HG03066 (cell line): ENCODE results near the gene RNU1-3.
"Not testable (repeated sequence)": the region's sequence is repeated elsewhere in the genome, so short reads cannot be mapped to it uniquely, and the experiment has no call there.

Experiments
- ATAC-seq: cut with Tn5 transposase; IDR thresholded peaks from one replicate; pipeline ENCODE4 v1.9.1; 2021; ENCODE audit warnings: low read depth; ENCODE audit not compliant: unreplicated experiment

The RNU1-3 gene

DNA sequence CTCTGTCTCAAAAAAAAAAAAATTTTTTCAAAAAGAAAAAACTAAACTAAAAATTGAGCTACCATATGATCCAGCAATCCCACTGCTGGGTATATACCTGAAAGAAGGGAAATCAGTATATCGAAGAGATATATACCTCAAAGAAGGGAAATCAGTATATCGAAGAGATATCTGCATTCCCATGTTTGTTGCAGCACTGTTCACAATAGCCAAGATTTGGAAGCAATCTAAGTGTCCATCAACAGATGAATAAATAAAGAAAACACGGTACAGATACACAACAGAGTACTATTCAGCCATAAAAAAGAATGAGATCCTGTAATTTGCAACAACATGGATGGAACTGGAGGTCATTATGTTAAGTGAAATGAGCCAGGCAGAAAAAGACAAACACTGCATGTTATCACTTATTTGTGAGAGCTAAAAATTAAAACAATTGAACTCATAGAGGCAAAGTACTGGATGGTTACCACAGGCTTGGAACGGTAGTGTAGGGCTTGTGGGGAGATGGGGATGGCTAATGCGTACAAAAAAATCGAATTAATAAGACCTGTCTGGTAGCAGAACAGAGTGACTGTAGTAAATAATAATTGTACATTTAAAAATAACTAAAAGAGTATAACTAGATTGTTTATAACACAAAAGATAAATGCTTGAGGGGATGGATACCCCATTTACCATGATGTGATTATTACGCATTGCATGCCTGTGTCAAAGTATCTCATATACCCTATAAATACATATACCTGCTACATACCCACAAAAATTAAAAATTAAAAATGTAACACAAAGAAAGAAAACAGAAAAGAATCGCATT is 25.4 kb downstream of the RNU1-3 start:
- not testable (repeated sequence) for ATAC-seq

DNA sequence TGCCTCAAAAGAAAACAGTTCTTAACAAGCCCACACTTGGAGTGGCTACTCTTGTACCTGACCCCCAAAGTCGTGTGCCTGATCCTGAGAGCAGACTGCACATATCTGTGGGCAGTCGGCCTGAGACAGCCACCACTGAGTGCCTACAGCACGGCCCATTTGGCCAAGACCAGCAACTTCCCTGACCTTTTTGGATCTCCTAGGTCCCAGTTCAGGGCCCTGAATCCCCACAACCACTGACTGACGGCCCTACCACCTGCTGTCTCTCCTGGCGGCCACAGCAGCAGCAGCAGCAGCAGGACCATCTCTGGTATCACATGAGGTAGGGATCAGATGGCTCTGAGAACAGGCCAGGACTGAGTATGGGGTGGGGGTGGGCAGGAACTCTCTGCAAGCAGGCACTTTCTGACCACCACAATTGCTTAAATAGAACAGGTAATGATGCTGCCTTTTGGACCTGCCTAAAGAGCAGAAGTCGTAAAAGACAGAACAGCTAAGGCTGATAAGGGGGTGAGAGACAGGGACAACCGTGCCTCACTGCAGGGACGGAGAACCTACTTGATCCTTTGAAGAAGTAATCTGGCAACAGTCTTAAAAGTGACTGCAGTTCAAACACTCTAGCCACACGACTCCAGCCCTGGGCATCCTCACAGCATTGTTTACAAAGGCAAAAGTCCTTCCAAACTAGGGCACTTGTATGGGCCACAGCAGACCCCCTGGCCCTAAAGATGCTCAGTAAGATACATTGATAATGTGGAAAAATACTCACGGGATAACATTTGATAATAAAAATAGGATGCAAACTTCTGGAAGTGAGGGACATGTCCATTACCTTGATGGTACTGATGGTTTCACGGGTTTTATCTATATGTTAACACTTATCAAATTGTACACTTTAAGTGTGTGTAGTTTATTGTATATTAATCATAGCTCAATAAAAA is 27.4 kb downstream of the RNU1-3 start:
- not testable (repeated sequence) for ATAC-seq

DNA sequence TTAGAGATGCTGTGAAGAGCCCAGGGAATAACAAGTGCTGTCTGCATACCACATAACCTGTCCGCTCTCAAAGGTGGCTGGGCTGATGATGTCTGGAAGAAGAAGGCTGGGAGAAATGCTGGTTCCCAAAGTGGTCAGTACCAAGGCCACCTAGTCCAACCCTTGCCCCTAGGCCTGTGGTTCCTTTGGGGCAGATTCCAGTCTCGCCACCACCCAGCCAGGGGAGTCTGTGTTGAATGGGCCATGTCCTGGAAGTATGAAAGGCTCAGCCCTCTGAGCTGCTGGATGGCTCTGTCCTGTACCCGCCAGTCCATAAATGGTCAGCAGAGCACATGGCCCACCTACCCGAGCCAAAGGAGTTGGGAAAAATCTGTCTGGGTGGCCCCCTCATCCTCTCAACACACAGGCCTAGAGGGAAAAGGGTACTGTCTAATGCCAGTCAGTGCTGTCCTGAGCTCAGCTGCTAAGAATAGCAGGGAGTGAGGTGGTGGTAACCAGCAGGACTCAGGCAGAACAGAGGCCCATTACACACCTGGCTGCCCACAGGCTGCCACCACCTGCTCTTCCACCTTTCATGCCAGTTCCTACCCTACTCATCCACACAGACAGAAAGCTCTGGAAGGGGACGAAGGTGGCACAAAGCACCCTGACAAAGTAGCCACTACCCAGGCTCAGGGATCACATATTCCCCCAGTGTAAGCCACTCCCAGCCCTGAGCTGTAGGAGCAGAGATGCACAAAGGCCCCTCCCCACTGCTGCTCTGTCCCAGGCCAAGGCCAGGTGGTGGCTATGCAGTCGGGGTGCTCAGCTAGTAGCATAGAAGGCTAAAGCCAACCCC is 28.6 kb downstream of the RNU1-3 start:
- not testable (repeated sequence) for ATAC-seq

DNA sequence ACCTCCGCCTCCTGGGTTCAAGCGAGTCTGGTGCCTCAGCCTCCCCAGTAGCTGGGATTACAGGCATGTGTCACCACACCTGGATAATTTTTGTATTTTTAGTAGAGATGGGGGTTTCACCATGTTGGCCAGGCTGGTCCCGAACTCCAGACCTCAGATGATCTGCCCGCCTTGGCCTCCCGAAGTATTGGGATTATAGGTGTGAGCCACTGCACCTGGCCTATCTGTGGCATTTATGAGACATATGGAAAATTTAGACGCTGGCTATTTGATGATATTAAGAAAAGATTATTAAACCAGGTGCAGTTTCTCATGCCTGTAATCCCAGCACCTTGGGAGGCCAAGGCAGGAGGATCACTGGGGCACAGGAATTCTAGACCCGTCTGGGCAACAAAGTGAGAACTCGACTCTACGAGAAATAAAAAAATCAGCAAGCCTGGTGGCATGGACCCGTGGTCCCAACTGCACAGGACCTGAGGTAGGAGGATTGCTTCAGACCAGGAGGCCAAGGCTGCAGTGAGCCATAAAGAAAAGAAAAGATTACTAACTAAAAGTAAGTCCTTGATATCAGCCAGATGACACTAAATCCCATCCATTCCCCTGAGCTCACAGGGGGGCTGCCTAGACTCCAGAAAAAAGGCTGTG is 30.1 kb downstream of the RNU1-3 start:
- not testable (repeated sequence) for ATAC-seq

DNA sequence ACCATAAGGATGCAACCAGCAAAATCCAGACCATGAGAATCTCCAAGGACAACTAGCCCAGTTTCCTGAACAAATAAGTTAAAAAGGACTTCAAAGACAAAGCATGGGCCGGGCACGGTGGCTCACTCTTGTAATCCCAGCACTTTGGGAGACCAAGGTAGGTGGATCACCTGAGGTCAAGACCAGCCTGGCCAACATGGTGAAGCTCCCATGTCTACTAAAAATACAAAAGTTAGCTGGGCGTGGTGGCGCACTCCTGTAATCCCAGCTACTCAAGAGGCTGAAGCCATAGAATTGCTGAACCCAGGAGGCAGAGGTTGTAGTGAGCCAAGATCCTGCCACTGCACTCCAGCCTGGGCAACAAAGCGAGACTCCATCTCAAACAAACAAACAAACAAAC is 30.8 kb downstream of the RNU1-3 start:
- not testable (repeated sequence) for ATAC-seq

DNA sequence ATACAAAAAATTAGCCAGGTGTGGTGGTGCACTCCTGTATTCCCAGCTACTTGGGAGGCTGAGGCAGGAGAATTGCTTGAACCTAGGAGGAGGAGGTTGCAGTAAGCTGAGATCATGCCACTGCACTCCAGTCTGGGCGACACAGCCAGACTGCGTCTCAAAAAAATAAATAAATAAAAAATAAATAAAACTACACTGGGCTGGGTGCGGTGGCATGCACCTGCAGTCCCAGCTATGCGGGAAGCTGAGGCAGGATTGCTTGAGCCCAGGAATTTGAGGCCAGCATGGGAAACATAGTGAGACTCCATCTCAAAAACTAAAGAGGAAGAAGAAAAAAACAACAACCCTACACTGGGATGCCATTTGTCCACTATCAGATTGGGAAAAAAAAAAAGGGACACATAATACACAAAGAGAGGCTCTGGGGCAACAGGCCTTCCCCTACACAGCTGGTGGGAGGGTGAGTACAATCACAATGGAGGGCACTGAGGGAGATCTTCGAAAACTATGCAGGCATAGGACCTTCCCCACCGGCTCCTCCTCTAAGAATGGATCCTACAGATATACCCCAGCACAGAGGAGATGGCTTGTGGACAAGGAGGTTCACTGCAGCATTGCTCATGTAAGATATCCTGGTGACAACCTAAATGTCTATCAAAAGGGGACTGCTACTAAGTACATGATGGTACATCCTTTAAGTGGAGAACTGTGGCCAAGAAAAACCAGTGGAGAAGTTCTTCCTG is 33.0 kb downstream of the RNU1-3 start:
- ATAC-seq = not testable (repeated sequence)

DNA sequence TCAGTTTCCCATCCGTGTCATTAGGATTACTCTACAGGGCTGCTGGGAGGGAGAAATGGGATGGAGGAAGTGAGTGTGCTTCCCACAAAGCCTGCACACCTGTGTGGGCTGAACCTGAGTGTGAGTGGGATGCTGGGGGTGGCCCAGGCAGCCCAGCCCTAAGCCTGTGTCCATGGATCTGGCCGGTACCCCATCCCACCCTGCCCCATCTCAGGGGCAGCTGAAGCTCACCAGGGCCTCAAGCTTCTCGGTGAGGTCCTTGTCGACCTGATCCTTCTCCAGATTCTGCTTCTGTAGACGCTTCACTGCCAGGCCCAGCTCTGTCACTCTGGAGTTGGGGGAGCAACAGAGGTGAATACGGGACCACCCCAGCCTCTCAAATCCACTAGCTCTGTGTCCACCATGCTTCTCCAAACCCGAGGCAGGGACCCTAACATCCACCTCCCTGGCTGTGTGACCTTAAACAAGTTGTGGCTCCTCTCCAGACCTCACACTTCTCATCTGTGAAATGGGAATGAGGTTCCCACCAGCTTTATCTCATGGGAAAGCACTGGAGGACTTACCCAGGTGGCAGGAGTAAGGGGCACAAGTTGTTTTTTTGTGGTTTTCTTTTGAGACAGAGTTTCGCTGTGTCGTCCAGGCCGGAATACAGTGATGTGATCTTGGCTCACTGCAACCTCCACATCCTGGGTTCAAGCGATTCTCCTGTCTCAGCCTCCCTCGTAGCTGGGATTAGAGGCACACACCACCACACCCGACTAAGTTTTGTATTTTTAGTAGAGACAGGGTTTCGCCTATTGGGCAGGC is 34.5 kb downstream of the RNU1-3 start:
- not testable (repeated sequence) for ATAC-seq

DNA sequence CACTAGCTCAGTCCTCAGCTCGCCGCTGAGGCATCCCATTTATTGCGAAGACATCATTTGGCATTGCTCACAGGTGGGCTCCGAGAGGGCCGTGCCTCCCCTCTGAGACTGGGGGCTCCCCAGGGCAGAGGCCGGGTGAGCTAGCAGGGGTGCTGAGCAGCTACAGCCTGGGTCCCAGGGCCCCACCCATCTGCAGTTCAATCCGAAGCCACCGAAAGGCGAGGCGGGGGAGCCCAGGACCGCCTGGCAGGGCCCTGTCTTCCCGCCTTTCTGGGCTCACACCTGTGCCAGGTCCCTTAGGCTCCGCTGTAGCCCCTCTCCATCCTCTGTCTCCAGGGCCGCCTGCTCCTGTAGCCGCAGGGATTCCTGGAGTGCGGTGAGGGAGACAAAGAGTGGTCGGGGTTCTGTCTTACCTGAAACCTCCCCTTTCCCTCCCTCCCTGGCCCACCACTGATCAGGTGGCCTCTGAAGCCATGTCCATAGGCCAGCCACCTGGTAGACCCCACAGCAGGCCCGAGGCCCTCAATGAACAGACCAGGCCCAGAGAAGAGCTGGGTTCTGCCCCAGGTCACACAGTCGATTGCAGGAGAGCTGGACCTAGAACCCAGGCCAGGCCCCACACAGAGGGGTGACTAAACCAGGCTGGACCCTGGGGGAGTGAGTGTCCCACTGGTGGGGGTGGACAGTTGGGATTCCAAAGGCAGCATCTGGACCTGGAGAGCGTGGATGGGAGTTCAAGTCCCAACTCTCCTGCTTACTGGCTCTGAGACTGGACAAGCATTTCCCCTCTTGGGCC is 35.3 kb downstream of the RNU1-3 start:
- ATAC-seq = no peak

DNA sequence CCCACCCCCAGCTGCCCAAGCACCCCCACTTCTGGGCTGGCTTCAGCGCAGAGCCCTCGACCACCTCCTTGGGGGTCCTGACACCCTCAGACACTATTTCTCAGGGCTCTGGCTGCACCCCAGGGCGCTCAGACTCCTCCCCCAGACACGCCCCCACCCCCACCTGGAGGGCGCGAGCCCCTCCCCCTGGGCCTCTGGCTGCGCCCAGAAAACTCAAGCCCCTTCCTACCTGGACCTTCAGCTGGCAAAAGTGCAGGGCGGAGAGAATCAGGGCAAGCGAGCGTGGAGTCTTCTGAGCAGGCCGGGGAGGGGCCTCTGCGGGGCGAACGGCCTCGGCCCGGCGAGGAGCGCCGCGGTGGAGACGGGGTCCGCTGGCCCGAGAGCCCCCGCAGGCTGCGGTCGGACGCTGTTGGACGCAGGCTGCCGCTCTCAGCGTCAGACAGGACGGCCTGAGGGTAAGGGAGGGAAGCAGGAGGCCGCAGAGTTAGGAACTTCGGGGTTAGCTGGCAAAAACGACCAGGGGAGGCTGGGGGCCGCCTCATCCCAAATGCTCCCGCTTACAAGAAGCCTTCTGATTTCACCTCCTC is 36.0 kb downstream of the RNU1-3 start:
- no peak for ATAC-seq

DNA sequence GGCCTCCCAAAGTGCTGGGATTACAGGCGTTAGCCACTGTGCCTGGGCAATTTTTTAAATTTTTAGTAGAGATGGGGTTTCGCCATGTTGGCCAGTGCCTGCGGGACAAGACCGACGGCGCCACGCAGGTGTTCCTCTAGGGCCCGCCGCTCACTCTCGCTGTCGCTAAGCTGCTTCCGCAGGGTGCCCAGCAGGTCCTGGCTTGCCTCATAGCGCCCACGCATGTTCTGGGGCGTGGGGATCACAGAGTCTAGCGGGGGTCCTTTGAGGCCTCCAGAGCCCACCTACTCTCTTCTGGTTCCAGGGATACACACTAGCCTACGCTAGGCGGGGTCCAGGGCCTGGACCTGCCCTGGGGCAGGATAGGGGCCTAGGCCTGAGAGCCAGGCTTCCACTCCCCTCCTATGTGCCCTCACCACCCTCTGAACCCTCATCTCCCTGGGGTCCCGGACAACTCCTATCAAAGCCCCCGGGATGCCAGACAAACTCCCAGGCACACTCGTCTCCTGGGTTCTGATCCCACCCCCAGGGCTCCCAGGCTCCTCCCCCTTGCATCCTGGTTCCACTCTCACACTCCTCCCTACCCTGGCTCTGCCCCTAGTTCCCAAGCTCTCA is 36.7 kb downstream of the RNU1-3 start:
- not testable (repeated sequence) for ATAC-seq

DNA sequence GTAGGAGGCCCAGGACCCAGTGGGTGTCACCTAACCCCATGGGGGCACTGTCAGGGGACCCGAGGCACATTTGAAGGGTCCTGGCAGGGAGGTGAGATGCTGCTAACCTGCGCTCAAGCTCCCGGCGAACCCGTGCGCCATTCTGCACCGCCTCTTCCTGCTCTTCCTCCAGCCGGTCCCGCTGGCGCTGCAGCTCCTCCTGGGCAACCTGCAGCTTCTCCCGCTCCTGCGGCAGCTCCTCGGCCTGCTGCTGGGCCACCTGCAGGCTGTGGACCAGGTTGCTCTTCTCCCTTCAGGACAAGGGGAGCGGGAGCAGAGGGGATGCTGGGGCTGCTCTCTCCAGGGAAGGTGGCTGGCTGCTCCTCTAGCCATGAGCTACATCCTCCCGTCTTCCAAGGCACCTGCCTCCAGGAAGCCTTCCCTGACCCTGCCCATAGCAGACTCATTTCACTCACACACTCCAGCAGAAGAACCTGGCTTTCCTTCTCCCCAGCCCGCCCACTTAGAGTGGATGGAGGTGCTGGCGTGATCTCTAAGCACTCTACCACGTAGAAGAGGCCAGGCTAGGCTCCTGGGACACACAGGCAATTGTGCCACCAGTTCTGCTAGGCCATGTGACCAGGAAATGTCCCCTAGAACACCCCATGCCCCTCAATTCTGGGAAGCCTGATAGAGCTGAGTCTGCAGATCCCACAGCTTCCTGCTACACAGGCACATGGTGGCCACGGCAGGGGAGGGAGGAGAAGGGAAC is 38.2 kb downstream of the RNU1-3 start:
- no peak for ATAC-seq

DNA sequence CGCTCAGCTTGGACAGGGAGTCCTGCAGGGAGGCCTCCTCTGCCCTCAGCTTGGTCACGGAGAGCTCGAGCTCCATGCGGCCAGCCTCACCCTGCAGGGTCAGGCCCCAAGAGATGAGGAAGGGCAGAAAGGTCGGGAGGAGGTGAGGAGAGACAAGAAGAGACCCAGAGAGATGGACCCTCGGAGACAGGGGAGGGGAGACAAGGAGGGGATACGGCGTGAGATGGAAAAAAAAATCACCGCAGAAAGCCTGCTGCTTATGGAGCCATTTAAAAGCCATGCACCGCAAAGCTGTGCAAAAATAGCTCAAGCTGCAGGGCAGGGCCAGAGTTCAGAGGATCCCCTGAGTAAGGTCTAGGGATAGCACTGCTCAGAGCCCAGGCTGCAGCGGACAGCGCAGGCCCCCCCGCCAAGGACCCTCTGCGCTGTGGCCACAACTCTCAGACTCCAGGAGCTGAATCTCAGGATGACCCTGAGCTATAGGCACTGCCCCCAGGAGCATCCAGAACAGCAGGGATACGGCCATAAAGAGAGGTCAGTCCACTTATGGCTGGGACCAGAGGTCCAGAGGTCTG is 40.3 kb downstream of the RNU1-3 start:
- not testable (repeated sequence) for ATAC-seq

DNA sequence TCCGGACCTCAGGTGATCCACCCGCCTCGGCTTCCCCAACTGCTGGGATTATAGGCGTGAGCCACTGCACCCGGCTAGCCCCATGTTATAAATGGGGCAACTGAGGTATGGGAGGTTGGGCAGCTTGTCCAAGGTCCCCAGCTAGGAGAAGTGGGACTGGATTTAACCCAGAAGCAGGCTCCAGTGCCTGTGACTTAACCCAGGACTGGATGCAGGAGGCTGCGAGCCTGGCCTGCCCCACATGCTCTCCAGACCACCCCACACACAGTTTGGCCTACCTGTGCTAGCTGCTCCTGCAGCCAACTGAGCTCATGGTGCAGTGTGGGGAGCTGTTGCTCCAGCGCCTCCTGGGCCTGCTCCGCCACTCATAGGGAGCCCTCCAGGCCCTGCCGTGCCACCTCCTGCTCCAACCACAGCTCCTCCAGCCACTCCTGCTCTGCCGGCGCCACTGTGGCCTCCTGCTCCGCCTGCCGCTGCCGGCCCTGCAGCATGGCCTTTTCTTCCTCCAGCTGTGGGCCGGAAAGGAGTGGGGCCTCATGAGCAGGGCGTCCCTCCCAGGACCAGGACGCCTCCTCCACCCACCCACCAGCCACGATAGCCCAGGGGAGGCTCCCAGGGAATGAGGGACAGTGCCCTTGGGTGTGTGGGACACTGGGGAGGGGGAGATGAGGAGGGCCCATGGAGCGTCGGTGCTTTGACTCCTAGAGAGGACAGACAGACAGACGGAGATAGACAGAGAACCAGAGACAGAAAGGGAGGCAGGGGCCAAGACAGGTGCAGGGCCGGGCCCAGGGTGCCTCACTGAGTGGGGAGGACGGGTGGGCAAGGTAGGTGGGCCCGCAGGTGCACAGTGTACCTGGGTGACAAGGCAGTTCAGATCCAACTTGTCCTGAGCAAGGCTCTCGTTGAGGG is 41.0 kb downstream of the RNU1-3 start:
- ATAC-seq = no peak

DNA sequence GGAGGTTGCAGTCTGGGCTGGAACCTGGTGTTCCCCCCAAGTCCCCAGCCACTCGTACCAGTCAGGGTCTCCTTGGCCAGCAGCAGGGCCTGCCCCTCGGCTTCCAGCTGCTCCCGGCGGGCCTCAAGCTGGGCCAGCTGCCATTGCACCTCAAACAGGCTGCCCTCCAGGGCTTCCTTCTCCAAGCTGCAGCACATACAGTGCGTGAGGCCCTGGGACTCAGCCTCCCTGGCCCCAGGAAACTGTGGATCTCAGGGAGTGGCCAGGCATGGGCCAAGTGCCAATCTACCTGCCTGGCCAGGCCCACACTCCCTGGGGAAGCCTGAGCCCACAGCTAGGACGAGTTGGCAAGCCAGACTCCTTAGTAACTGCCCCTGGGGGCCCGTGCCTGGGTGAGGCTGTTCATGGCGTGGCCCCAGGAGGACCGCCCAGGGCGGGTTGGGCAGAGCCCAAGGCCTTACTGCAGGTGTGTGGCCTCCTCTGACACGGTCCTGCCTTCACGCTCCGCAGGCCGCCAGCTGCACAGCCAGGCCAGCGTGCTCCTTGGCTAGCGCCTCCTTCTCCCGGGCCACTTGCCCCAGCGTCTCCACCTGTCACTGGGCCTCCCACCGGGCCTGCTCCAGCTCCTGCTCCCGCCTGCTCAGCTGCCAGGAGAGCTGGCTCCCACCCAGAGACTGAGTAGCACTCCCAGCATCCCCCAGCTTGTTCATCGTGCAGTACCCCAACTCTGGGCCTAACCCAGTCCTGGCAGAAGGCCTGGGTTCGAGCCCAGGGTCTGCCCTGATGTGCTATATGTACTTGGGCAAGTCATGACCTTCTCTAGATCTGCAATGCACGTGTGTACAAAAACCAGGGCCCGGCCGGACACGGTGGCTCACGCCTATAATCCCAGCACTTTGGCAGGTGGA is 42.7 kb downstream of the RNU1-3 start:
- ATAC-seq = not testable (repeated sequence)
